H1 (cell line): ENCODE results near the gene MITF. TPM values are rescaled to one million over a fixed set of nuclear protein-coding genes. Genes with fewer than 3 reads are reported as not detected.

Experiments used
- CTCF ChIA-PET: fragments of 300-600 bp; sonication (Branson Sonifier 250); formaldehyde crosslinking; loops from one replicate; lab custom pipeline; 2021; ENCODE audit not compliant: partially characterized antibody; lab: Charles Lee
- POLR2A ChIA-PET: fragments of 300-600 bp; sonication (Branson Sonifier 250); formaldehyde crosslinking; loops from one replicate; lab custom pipeline; 2021; ENCODE audit warnings: inconsistent platforms; ENCODE audit not compliant: partially characterized antibody; lab: Charles Lee
- DNase-seq, 2 experiments: peaks; one replicate each; pipeline versions ENCODE4 v3.0.0 to v3.0.0-alpha.2; 2010 to 2022; ENCODE audit warnings: low spot score in 2 of 2, low read depth in 1 of 2, mixed read lengths in 1 of 2
- FAIRE-seq: peaks from 2 replicates; lab custom pipeline; 2011; peaks lifted over from hg19 to GRCh38; lab: Jason Lieb, UNC
- H2AFZ ChIP-seq: 2 replicates; pipeline ENCODE4 v1.8.1; 2012; ENCODE audit warnings: low read length, inconsistent platforms
- H2AK5ac ChIP-seq: 2 replicates; pipeline ENCODE4 v1.6.1; 2013; ENCODE audit warnings: low read depth, low read length
- H2BK120ac ChIP-seq: replicated peaks from 2 replicates; pipeline ENCODE3; 2013; ENCODE audit warnings: low read depth, low read length, inconsistent platforms
- H2BK12ac ChIP-seq: 2 replicates; pipeline ENCODE4 v1.6.1; 2013; ENCODE audit warnings: low read depth, low read length
- H2BK15ac ChIP-seq: 2 replicates; pipeline ENCODE4 v1.6.1; 2013; ENCODE audit warnings: low read length
- H2BK20ac ChIP-seq: 2 replicates; pipeline ENCODE4 v1.6.1; 2013; ENCODE audit warnings: low read length
- H2BK5ac ChIP-seq: 2 replicates; pipeline ENCODE4 v1.6.1; 2013; ENCODE audit warnings: low read depth, low read length
- H3K14ac ChIP-seq: 2 replicates; pipeline ENCODE4 v1.6.1; 2013; ENCODE audit warnings: inconsistent platforms; ENCODE audit not compliant: insufficient read length
- H3K18ac ChIP-seq: 2 replicates; pipeline ENCODE4 v1.6.1; 2013; ENCODE audit warnings: low read length; ENCODE audit errors: extremely low read depth
- H3K23ac ChIP-seq: 2 replicates; pipeline ENCODE4 v1.6.1; 2013; ENCODE audit warnings: inconsistent platforms; ENCODE audit not compliant: insufficient read length
- H3K23me2 ChIP-seq: 2 replicates; pipeline ENCODE4 v1.6.1; 2013; ENCODE audit warnings: low read depth, low read length
- H3K27ac ChIP-seq: 2 replicates; pipeline ENCODE4 v1.6.1; 2011; ENCODE audit warnings: low read depth, low read length, inconsistent platforms
- H3K27me3 ChIP-seq, 4 experiments: replicated peaks in 1 of 4; 1 replicate in 1 of 4; 2 replicates in 3 of 4; pipeline versions ENCODE4 v1.6.1 to v1.8.1; 2011 to 2013; ENCODE audit warnings: low read length in 3 of 4, mild to moderate bottlenecking in 3 of 4, inconsistent platforms in 2 of 4, mixed read lengths in 2 of 4, moderate library complexity in 1 of 4; ENCODE audit not compliant: control insufficient read depth in 3 of 4, insufficient read depth in 3 of 4; ENCODE audit errors: extremely low read depth in 1 of 4
- H3K36me3 ChIP-seq, 4 experiments: 2 replicates each; pipeline versions ENCODE4 v1.6.1 to v1.8.1; 2011 to 2013; ENCODE audit warnings: mild to moderate bottlenecking in 4 of 4, low read length in 3 of 4, moderate library complexity in 2 of 4, control low read depth in 1 of 4, inconsistent platforms in 1 of 4; ENCODE audit not compliant: insufficient read depth in 4 of 4, control insufficient read depth in 2 of 4
- H3K4ac ChIP-seq: replicated peaks from 2 replicates; pipeline ENCODE3; 2013; ENCODE audit warnings: low read length, low read depth, mixed read lengths, inconsistent platforms; ENCODE audit not compliant: insufficient read length
- H3K4me1 ChIP-seq, 4 experiments: replicated peaks in 1 of 4; 1 replicate in 1 of 4; 2 replicates in 3 of 4; pipeline versions ENCODE4 v1.6.1 to v1.8.1; 2011 to 2013; ENCODE audit warnings: low read length in 3 of 4, inconsistent platforms in 2 of 4, mixed read lengths in 1 of 4; ENCODE audit not compliant: insufficient read depth in 4 of 4, control insufficient read depth in 3 of 4
- H3K4me2 ChIP-seq, 2 experiments: 2 replicates each; pipeline versions ENCODE4 v1.6.1 to v1.8.1; 2011 to 2013; ENCODE audit warnings: low read depth in 2 of 2, low read length in 2 of 2, control low read depth in 1 of 2, inconsistent platforms in 1 of 2, mild to moderate bottlenecking in 1 of 2; ENCODE audit not compliant: insufficient read depth in 1 of 2
- H3K4me3 ChIP-seq, 4 experiments: fragments of 200-600, 300-600 bp in 1 of 4; sonication (generic), shearing (Covaris generic), sonication (Bioruptor Twin) in 1 of 4; 2 replicates each; pipeline versions ENCODE4 v1.5.1 to v1.8.1; 2011 to 2016; ENCODE audit warnings: low read length in 4 of 4, low read depth in 3 of 4, control low read depth in 2 of 4, inconsistent platforms in 2 of 4, mild to moderate bottlenecking in 2 of 4, mixed read lengths in 1 of 4, moderate library complexity in 1 of 4; ENCODE audit not compliant: insufficient read depth in 2 of 4; ENCODE audit errors: extremely low read depth in 1 of 4
- H3K56ac ChIP-seq: replicated peaks from 2 replicates; pipeline ENCODE3; 2013; ENCODE audit warnings: low read depth, mild to moderate bottlenecking, mixed read lengths, low read length, inconsistent platforms; ENCODE audit not compliant: insufficient read length
- H3K79me1 ChIP-seq: 2 replicates; pipeline ENCODE4 v1.6.1; 2013; ENCODE audit warnings: low read depth, low read length, control low read depth
- H3K79me2 ChIP-seq, 2 experiments: 2 replicates each; pipeline versions ENCODE4 v1.6.1 to v1.8.1; 2012 to 2013; ENCODE audit warnings: low read length in 2 of 2, mild to moderate bottlenecking in 2 of 2, inconsistent platforms in 1 of 2; ENCODE audit not compliant: insufficient read depth in 2 of 2, control insufficient read depth in 1 of 2
- H3K9ac ChIP-seq, 4 experiments: replicated peaks in 1 of 4; 1 replicate in 1 of 4; 2 replicates in 3 of 4; pipeline versions ENCODE4 v1.6.1 to v1.8.1; 2011 to 2013; ENCODE audit warnings: low read depth in 3 of 4, low read length in 3 of 4, control low read depth in 2 of 4, mild to moderate bottlenecking in 2 of 4, moderate library complexity in 2 of 4, inconsistent platforms in 1 of 4; ENCODE audit errors: extremely low read depth in 1 of 4
- H3K9me3 ChIP-seq, 2 experiments: 2 replicates each; pipeline versions ENCODE4 v1.6.1 to v1.8.1; 2012 to 2013; ENCODE audit warnings: mild to moderate bottlenecking in 2 of 2, moderate library complexity in 2 of 2, control low read depth in 1 of 2, inconsistent platforms in 1 of 2, low read depth in 1 of 2, low read length in 1 of 2, mixed read lengths in 1 of 2; ENCODE audit not compliant: insufficient read depth in 2 of 2
- H4K20me1 ChIP-seq, 2 experiments: replicated peaks in 1 of 2; 2 replicates each; pipeline versions ENCODE3 to v1.8.1; 2011 to 2013; ENCODE audit warnings: inconsistent platforms in 2 of 2, low read length in 2 of 2, mild to moderate bottlenecking in 1 of 2; ENCODE audit not compliant: insufficient read depth in 2 of 2, control insufficient read depth in 1 of 2
- H4K5ac ChIP-seq: 2 replicates; pipeline ENCODE4 v1.6.1; 2013; ENCODE audit warnings: low read length, low read depth, mixed read lengths, inconsistent platforms; ENCODE audit not compliant: insufficient read length
- H4K8ac ChIP-seq: 2 replicates; pipeline ENCODE4 v1.8.0; 2013; ENCODE audit warnings: mild to moderate bottlenecking, moderate library complexity, low read length, inconsistent platforms; ENCODE audit not compliant: insufficient read depth; ENCODE audit errors: extremely low read depth
- H4K91ac ChIP-seq: replicated peaks from 2 replicates; pipeline ENCODE3; 2013; ENCODE audit warnings: low read length, mixed read lengths, inconsistent platforms; ENCODE audit not compliant: insufficient read length
- BRCA1 ChIP-seq: IDR thresholded peaks from 2 replicates; pipeline ENCODE4 v1.6.1; 2012; ENCODE audit warnings: low read depth, low read length, improper control_type of control experiment
- HDAC2 ChIP-seq, 2 experiments: fragments of 300-600 bp in 1 of 2; sonication (generic) in 1 of 2; IDR thresholded peaks; 2 replicates each; pipeline ENCODE4 v1.6.1; 2011 to 2012; ENCODE audit warnings: low read depth in 2 of 2, low read length in 2 of 2, mild to moderate bottlenecking in 2 of 2, moderate library complexity in 2 of 2, borderline replicate concordance in 1 of 2, inconsistent platforms in 1 of 2
- NANOG ChIP-seq: IDR thresholded peaks from 2 replicates; pipeline ENCODE4 v1.6.1; 2011; ENCODE audit warnings: low read length, low read depth, mild to moderate bottlenecking, inconsistent platforms; ENCODE audit not compliant: insufficient read depth, poor library complexity, severe bottlenecking
- SUZ12 ChIP-seq: fragments of 200-600 bp; sonication (generic); IDR thresholded peaks from 2 replicates; pipeline ENCODE4 v1.6.1; 2012; ENCODE audit warnings: mild to moderate bottlenecking, inconsistent platforms, low read length, moderate library complexity, mixed read lengths
- TCF12 ChIP-seq: IDR thresholded peaks from 2 replicates; pipeline ENCODE4 v1.6.1; 2011; ENCODE audit warnings: low read depth, mild to moderate bottlenecking, low read length
- WGBS, 2 experiments: shearing (Covaris generic) in 1 of 2; methylation state at CpG; one replicate each; pipeline versions ENCODE4 v1.1.6 to v1.1.7; 2013 to 2015; ENCODE audit warnings: low lambda C conversion rate in 2 of 2, mixed read lengths in 2 of 2, inconsistent platforms in 1 of 2, low coverage in 1 of 2, missing lambda C conversion rate in 1 of 2; ENCODE audit not compliant: insufficient replicate concordance in 2 of 2, insufficient coverage in 1 of 2, insufficient read length in 1 of 2; ENCODE audit errors: extremely low coverage in 1 of 2, missing lambda C conversion rate in 1 of 2; 5-methylcytosine and 5-hydroxymethylcytosine counted together
- polyA plus RNA-seq, 7 experiments: library from polyadenylated mRNA; depleted of rRNA in 3 of 7; stranded (reverse) in 5 of 7; unstranded in 2 of 7; fragments of >200 nt in 5 of 7; fragments of 200-250 nt in 2 of 7; gene quantifications; 1 replicate in 5 of 7; 2 replicates in 1 of 7; 4 replicates in 1 of 7; pipeline versions ENCODE4 v1.2.1 to v1.2.3, GENCODE V29; 2011 to 2013; ENCODE audit warnings: missing spikeins in 2 of 7, mixed read lengths in 2 of 7
- total RNA-seq: library from RNA; stranded (reverse); fragmentation: NEBNext Ultra II Directional; extraction: Animal tissue kit (Norgen Biotek cat#: 25700); gene quantifications from 2 replicates; pipeline ENCODE4 v1.2.1, GENCODE V29; 2021

The MITF gene
- total and polyA plus RNA-seq, 2 of the 8 experiments (the other 6 are each of a cell fraction or from before 2014, with no cell fraction given) = 0.53 to 1.4 TPM

- TF ChIP-seq SUZ12 (no peak), TCF12 (no peak), HDAC2 (IDR thresholded peaks at IDR 0.05; ENCODE audit: borderline replicate concordance in 1 of 2, low read depth in 2 of 2, low read length in 2 of 2) (no peak), BRCA1 (no peak), NANOG (no peak)
- DNase-seq (no peak), FAIRE-seq (no peak)
- Histone ChIP-seq H3K4me3 (no peak overlapping the region), H3K36me3 (no peaks in the 10 kb centered on the region), H2BK12ac (no peak overlapping the region), H3K79me1 (no peaks in the 10 kb centered on the region), H3K4me1 (no peaks in the 10 kb centered on the region), H4K91ac (no peak overlapping the region), H2BK120ac (no peak overlapping the region), H3K23ac (no peak overlapping the region), H4K5ac (no peak overlapping the region), H3K9ac (no peak overlapping the region), H2AK5ac (no peak overlapping the region), H3K9me3 (no peaks in the 10 kb centered on the region), H2AFZ (no peak overlapping the region), H2BK15ac (no peak overlapping the region), H3K27ac (no peak overlapping the region), H3K18ac (no peak overlapping the region), H3K4me2 (no peak overlapping the region), H2BK5ac (no peak overlapping the region), H3K79me2 (no peaks in the 10 kb centered on the region), H3K27me3 (no peaks in the 10 kb centered on the region), H2BK20ac (no peak overlapping the region), H4K8ac (no peak overlapping the region), H4K20me1 (no peaks in the 10 kb centered on the region), H3K4ac (no peak overlapping the region), H3K23me2 (no peaks in the 10 kb centered on the region), H3K56ac (no peak overlapping the region), H3K14ac (no peak overlapping the region)
- ChIA-PET CTCF (no interaction called here), POLR2A (no interaction called here)
- 95% methylated on average over 2 of the region's 2 CpGs; no CpG with 5 or more reads in 1 of the 2 experiments for WGBS, 2 experiments
These were observed 125.5 kb downstream of the MITF start for GRCh38 chr3:69864766-69865165.
